ENCODE data around the gene CDC42EP1.

Gene CDC42EP1

GRCh38 chr22:37559521-37559900, 769 bp upstream of the CDC42EP1 start:
- no peak overlapping the region for H3K9ac ChIP-seq (ENCODE audit: low read length)
- H3K36me3 ChIP-seq (ENCODE audit: insufficient read depth, low read length), result no peaks in the 10 kb centered on the region
- H3K79me2 ChIP-seq (ENCODE audit: insufficient read depth, low read length), result no peaks in the 10 kb centered on the region
- H3K4me3 ChIP-seq (ENCODE audit: low read depth, low read length, poor library complexity, severe bottlenecking), result no peak overlapping the region
- H3K9me3 ChIP-seq (ENCODE audit: low read length), result no peaks in the 10 kb centered on the region
- H3K27ac ChIP-seq (ENCODE audit: low read depth, low read length, poor library complexity, severe bottlenecking), result no peak overlapping the region
- no peaks in the 10 kb centered on the region for H3F3A ChIP-seq (ENCODE audit: insufficient read depth, low read length)
- no peak overlapping the region for H3K4me2 ChIP-seq (ENCODE audit: low read length)
- no peak overlapping the region for H2AFZ ChIP-seq (ENCODE audit: low read length)
- H4K20me1 ChIP-seq (ENCODE audit: insufficient read depth, low read length), result no peaks in the 10 kb centered on the region
- H3K27me3 ChIP-seq (ENCODE audit: insufficient read depth, low read length), result peaks cover 24% of the 10 kb centered on the region
- no peaks in the 10 kb centered on the region for H3K9me2 ChIP-seq (ENCODE audit: low read depth, low read length)
- no peaks in the 10 kb centered on the region for H3K4me1 ChIP-seq (ENCODE audit: insufficient read depth, low read length, severe bottlenecking)
- no peak for TF ChIP-seq CTCF (IDR thresholded peaks at IDR 0.05; ENCODE audit: low read length)
- TF ChIP-seq EZH2 (IDR thresholded peaks at IDR 0.05; ENCODE audit: borderline replicate concordance, low read length), result no peak

- Histone ChIP-seq H3K4me1 (ENCODE audit: insufficient read depth, low read length, severe bottlenecking) (no peaks in the 10 kb centered on the region), H2AFZ (ENCODE audit: low read length) (no peak overlapping the region), H3K4me3 (ENCODE audit: low read depth, low read length, poor library complexity, severe bottlenecking) (no peak overlapping the region), H3K27me3 (ENCODE audit: insufficient read depth, low read length) (peaks cover 25% of the 10 kb centered on the region), H3K36me3 (ENCODE audit: insufficient read depth, low read length) (no peaks in the 10 kb centered on the region), H3F3A (ENCODE audit: insufficient read depth, low read length) (no peaks in the 10 kb centered on the region), H3K9me3 (ENCODE audit: low read length) (no peaks in the 10 kb centered on the region), H3K4me2 (ENCODE audit: low read length) (no peak overlapping the region), H4K20me1 (ENCODE audit: insufficient read depth, low read length) (no peaks in the 10 kb centered on the region), H3K9ac (ENCODE audit: low read length) (no peak overlapping the region), H3K9me2 (ENCODE audit: low read depth, low read length) (no peaks in the 10 kb centered on the region), H3K27ac (ENCODE audit: low read depth, low read length, poor library complexity, severe bottlenecking) (no peak overlapping the region), H3K79me2 (ENCODE audit: insufficient read depth, low read length) (no peaks in the 10 kb centered on the region)
- TF ChIP-seq CTCF (IDR thresholded peaks at IDR 0.05; ENCODE audit: low read length) (no peak), EZH2 (IDR thresholded peaks at IDR 0.05; ENCODE audit: borderline replicate concordance, low read length) (no peak)
These were observed 430 bp downstream of the CDC42EP1 start for GRCh38 chr22:37560608-37561211.

GRCh38 chr22:37561212-37562048, 1.1 kb downstream of the CDC42EP1 start:
- H3F3A ChIP-seq (ENCODE audit: insufficient read depth, low read length), result no peaks in the 10 kb centered on the region
- no peak overlapping the region for H2AFZ ChIP-seq (ENCODE audit: low read length)
- H3K4me2 ChIP-seq (ENCODE audit: low read length), result no peak overlapping the region
- no peaks in the 10 kb centered on the region for H4K20me1 ChIP-seq (ENCODE audit: insufficient read depth, low read length)
- H3K79me2 ChIP-seq (ENCODE audit: insufficient read depth, low read length), result no peaks in the 10 kb centered on the region
- H3K4me3 ChIP-seq (ENCODE audit: low read depth, low read length, poor library complexity, severe bottlenecking), result no peak overlapping the region
- H3K27me3 ChIP-seq (ENCODE audit: insufficient read depth, low read length), result peaks cover 28% of the 10 kb centered on the region
- H3K9me2 ChIP-seq (ENCODE audit: low read depth, low read length), result no peaks in the 10 kb centered on the region
- H3K9ac ChIP-seq (ENCODE audit: low read length), result no peak overlapping the region
- TF ChIP-seq EZH2 (IDR thresholded peaks at IDR 0.05; ENCODE audit: borderline replicate concordance, low read length) (no peak), CTCF (IDR thresholded peaks at IDR 0.05; ENCODE audit: low read length) (peak; percentile 77)
- no peaks in the 10 kb centered on the region for H3K36me3 ChIP-seq (ENCODE audit: insufficient read depth, low read length)
- no peaks in the 10 kb centered on the region for H3K4me1 ChIP-seq (ENCODE audit: insufficient read depth, low read length, severe bottlenecking)
- H3K27ac ChIP-seq (ENCODE audit: low read depth, low read length, poor library complexity, severe bottlenecking), result no peak overlapping the region
- H3K9me3 ChIP-seq (ENCODE audit: low read length), result no peaks in the 10 kb centered on the region
